Adrenal gland (tissue), 12 donors: ENCODE results near the gene MLLT3. TPM values are rescaled to one million over a fixed set of nuclear protein-coding genes. Genes with fewer than 3 reads are reported as not detected.

ENCODE experiments used
- DNase-seq, 7 donors: peaks; one replicate each; pipeline ENCODE4 v3.0.0-alpha.2; 2019 to 2020
- H3K27ac ChIP-seq, 5 donors: fragments of 200-600 bp; sonication (generic) in 4 of 5; 1 replicate in 3 of 5; 2 replicates in 2 of 5; pipeline versions ENCODE4 v1.5.1 to v1.8.0; 2016 to 2020; ENCODE audit warnings: mild to moderate bottlenecking in 1 of 5
- H3K27me3 ChIP-seq: fragments of 200-600 bp; 2 replicates; pipeline ENCODE4 v1.8.0; 2021
- H3K36me3 ChIP-seq, 2 donors: fragments of 200-600 bp; replicated peaks in 1 of 2; 1 replicate in 1 of 2; 2 replicates in 1 of 2; pipeline versions ENCODE4 v1.5.1 to v1.8.0; 2018 to 2022
- H3K4me1 ChIP-seq, 2 donors: fragments of 200-600 bp; replicated peaks in 1 of 2; 1 replicate in 1 of 2; 2 replicates in 1 of 2; pipeline versions ENCODE4 v1.5.1 to v1.8.0; 2018 to 2021
- H3K4me3 ChIP-seq, 4 donors: fragments of 200-600 bp; sonication (generic) in 3 of 4; one replicate each; pipeline ENCODE4 v1.5.1; 2016 to 2018
- H3K9me3 ChIP-seq, 3 donors: fragments of 200-600 bp; sonication (generic) in 1 of 3; replicated peaks in 1 of 3; 1 replicate in 2 of 3; 2 replicates in 1 of 3; pipeline versions ENCODE4 v1.5.1 to v1.8.0; 2016 to 2021
- POLR2A ChIP-seq, 2 donors: fragments of 450-650 bp; IDR thresholded peaks; one replicate each; pipeline ENCODE4 v1.6.1; 2017; ENCODE audit warnings: antibody characterized with exemption in 2 of 2, mild to moderate bottlenecking in 2 of 2, moderate library complexity in 1 of 2
- WGBS, 4 donors: extraction: QIAGEN DNeasy Blood & Tissue Kit in 2 of 4; methylation state at CpG; one replicate each; pipeline versions ENCODE4 v1.1.5 to v1.1.7; 2013 to 2017; 5-methylcytosine and 5-hydroxymethylcytosine counted together
- intact Hi-C, 2 donors: fragments of 100-400 bp; cut with DNase I; formaldehyde crosslinking; loops; one replicate each; pipeline versions ENCODE4 v1.14.1 to v1.15.0; 2022 to 2023
- polyA plus RNA-seq, 3 donors: library from polyadenylated mRNA; stranded (reverse); fragments of 200-250 nt in 2 of 3; fragments of 350-450 nt in 1 of 3; fragmentation: Illumina TruSeq in 1 of 3; extraction: RNeasy Lipid Tissue Mini Kit (QIAGEN cat#74804) in 1 of 3; gene quantifications; one replicate each; pipeline ENCODE4 v1.2.3, GENCODE V29; 2013 to 2014
- total RNA-seq, 9 donors: library from RNA; depleted of rRNA in 4 of 9; stranded (reverse); fragments of >200 nt in 4 of 9; fragments of 120-200 nt in 1 of 9; fragmentation: NEBNext Ultra II Directional in 1 of 9; extraction: Animal tissue kit (Norgen Biotek cat#: 25700) in 1 of 9; gene quantifications; one replicate each; pipeline versions ENCODE4 v1.1.0 to v1.2.4, GENCODE V29; 2013 to 2023
- TF ChIP-seq, protein P1 (sequence below), 6 experiments: fragments of 450-650 bp in 4 of 6; fragments of 200-600 bp in 2 of 6; sonication (generic) in 1 of 6; IDR thresholded peaks; 1 replicate in 5 of 6; 2 replicates in 1 of 6; pipeline versions ENCODE4 v1.5.1 to v1.8.0; 2016 to 2021; ENCODE audit warnings: antibody characterized with exemption in 6 of 6, mild to moderate bottlenecking in 2 of 6, moderate library complexity in 1 of 6
- donor health status: healthy with polysubstance abuse.
- donor health status: Bipolar disorder and iron deficiency.
- donor health status: DM: yes; HTN: yes; CAD: no.
- donor health status: DM: no; HTN: no; CAD: no.
- donor health status: DM: no; HTN: no; CAD: no.
- donor health status: DM: yes; HTN: yes; CAD: no.

The MLLT3 gene
- total and polyA plus RNA-seq, 12 donors, result 11.0 to 37.7 (median 17.9) TPM

DNA sequence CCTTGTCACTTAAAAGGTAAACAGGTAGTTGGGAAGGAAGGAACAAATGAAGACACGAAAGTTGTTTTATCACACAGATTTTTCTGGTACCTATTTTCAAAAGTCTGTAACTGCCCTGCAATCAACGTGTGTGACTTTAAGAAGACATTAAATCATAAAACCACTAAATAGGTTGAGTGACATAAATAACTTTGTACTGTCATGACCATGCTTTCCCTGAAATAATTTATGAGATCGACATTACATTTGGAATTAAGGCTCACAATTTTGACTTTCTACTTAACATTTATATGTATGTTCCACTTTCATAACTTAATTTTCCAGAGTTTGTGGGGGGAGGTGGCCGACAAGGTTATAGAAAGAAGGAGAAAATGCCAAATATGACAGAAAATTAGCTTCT lies 181.1 kb downstream of the MLLT3 start:
- no peaks in the 10 kb centered on the region for H3K9me3 ChIP-seq
- no peak for TF ChIP-seq POLR2A (IDR thresholded peaks at IDR 0.05)
- TF ChIP-seq, protein P1, sequence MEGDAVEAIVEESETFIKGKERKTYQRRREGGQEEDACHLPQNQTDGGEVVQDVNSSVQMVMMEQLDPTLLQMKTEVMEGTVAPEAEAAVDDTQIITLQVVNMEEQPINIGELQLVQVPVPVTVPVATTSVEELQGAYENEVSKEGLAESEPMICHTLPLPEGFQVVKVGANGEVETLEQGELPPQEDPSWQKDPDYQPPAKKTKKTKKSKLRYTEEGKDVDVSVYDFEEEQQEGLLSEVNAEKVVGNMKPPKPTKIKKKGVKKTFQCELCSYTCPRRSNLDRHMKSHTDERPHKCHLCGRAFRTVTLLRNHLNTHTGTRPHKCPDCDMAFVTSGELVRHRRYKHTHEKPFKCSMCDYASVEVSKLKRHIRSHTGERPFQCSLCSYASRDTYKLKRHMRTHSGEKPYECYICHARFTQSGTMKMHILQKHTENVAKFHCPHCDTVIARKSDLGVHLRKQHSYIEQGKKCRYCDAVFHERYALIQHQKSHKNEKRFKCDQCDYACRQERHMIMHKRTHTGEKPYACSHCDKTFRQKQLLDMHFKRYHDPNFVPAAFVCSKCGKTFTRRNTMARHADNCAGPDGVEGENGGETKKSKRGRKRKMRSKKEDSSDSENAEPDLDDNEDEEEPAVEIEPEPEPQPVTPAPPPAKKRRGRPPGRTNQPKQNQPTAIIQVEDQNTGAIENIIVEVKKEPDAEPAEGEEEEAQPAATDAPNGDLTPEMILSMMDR (IDR thresholded peaks at IDR 0.05), result no peak
- no peaks in the 10 kb centered on the region for H3K27me3 ChIP-seq
- 62 to 77% (median 69%) methylated on average over 4 of the region's 4 CpGs for WGBS, 4 donors
- intact Hi-C loops, result no loop called here
- no peak overlapping the region for H3K4me3 ChIP-seq
- DNase-seq, result no peak
- H3K4me1 ChIP-seq, result peaks cover 0 to 18% of the 10 kb centered on the region in 2 donors
- H3K36me3 ChIP-seq, result no peaks in the 10 kb centered on the region
- H3K27ac ChIP-seq, result no peak overlapping the region

DNA sequence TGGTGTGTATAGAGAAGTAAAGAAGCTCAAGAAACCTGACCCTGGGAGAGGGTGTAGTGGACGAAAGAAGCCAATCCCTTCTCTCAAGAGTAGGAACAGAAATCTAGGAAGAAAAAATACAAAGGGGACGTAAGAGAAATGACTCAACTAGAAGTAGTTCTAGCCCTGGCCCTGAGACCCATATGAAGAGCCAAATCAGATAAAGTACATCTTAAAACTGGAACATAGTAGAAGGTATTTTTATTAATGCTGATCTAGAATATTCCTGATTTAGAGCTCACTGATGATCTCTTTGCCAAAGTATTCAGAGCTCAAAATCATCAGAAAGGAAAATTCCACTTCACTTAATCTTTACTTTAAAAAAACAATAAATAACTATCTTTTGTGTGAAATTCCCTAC lies 184.8 kb downstream of the MLLT3 start:
- intact Hi-C loops, result no loop called here
- Histone ChIP-seq H3K27ac (no peak overlapping the region), H3K4me1 (peaks cover 0 to 18% of the 10 kb centered on the region in 2 donors), H3K9me3 (no peaks in the 10 kb centered on the region), H3K36me3 (no peaks in the 10 kb centered on the region), H3K27me3 (no peaks in the 10 kb centered on the region), H3K4me3 (no peak overlapping the region)
- peak in 1 of 7 donors; percentile 7 for DNase-seq
- TF ChIP-seq, protein P1 (IDR thresholded peaks at IDR 0.05), result no peak
- no peak for TF ChIP-seq POLR2A (IDR thresholded peaks at IDR 0.05)
- WGBS, 4 donors, result 29 to 38% (median 34%) methylated on average over 2 of the region's 2 CpGs

DNA sequence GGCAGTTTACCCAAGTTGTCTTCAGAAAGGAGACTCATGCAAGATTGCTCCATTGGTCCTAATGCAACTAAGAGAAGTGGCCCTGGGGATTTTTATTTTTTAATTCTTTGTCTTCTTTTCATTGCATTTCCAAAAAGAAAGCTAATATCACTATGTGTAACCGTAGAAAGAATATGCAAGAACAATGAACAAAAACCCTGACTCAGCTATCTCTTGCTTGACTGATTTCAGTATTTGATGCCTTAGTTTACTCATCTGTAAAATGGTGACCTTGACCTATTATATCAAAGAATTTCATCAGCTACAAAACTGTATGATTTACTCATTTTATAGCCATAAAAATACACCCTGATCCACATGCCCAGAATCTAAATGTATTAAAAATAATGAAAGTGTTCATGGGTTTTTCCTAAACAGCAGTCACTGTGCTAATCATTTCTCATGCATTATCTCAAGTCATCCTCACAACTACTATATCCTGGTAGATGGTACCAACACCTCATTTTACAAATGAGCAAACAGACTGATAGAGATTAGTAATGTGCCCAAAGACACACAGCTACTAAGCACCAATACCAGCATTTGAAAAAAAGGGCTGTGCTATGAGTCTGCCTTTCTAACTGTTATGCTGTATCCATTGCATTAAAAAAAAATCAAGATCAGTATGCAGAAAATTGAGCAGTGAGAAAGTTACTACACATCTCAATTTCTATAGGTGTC lies 185.7 kb downstream of the MLLT3 start:
- H3K9me3 ChIP-seq, result no peaks in the 10 kb centered on the region
- H3K36me3 ChIP-seq, result no peaks in the 10 kb centered on the region
- WGBS, 4 donors, result 90 to 100% (median 90%) methylated on average over 1 of the region's 1 CpG
- no peak overlapping the region for H3K27ac ChIP-seq
- intact Hi-C loops, result no loop called here
- H3K4me3 ChIP-seq, result no peak overlapping the region
- TF ChIP-seq, protein P1 (IDR thresholded peaks at IDR 0.05), result no peak
- TF ChIP-seq POLR2A (IDR thresholded peaks at IDR 0.05), result no peak
- H3K27me3 ChIP-seq, result no peaks in the 10 kb centered on the region
- peaks cover 0 to 16% of the 10 kb centered on the region in 2 donors for H3K4me1 ChIP-seq
- DNase-seq, result no peak

DNA sequence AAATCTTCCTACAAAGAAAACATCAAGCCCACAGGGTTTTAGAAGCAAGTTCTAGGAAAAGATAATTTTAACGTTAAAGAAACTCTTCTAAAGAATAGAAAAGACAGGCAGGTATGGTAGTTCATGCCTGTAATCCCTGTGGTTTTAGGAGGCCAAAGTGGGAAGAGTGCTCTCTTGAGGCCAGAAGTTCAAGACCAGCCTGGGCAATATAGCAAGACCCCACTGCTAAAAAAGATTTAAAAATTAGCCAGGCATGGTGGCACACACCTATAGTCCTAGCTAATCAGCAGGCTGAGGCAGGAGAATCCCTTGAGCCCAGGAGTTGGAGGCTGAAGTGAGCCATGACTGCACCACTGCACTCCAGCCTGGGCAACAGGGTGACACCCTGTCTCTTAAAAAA lies 193.3 kb downstream of the MLLT3 start:
- Histone ChIP-seq H3K4me3 (no peak overlapping the region), H3K36me3 (no peaks in the 10 kb centered on the region), H3K27ac (no peak overlapping the region), H3K27me3 (no peaks in the 10 kb centered on the region), H3K4me1 (no peaks in the 10 kb centered on the region), H3K9me3 (no peaks in the 10 kb centered on the region)
- TF ChIP-seq, protein P1 (IDR thresholded peaks at IDR 0.05), result no peak
- TF ChIP-seq POLR2A (IDR thresholded peaks at IDR 0.05), result no peak
- DNase-seq, result no peak
- 73 to 91% (median 89%) methylated on average over 1 of the region's 1 CpG for WGBS, 4 donors
- intact Hi-C loops, result no loop called here
